ENCODE results near the gene PTPRG.

PTPRG gene

DNA sequence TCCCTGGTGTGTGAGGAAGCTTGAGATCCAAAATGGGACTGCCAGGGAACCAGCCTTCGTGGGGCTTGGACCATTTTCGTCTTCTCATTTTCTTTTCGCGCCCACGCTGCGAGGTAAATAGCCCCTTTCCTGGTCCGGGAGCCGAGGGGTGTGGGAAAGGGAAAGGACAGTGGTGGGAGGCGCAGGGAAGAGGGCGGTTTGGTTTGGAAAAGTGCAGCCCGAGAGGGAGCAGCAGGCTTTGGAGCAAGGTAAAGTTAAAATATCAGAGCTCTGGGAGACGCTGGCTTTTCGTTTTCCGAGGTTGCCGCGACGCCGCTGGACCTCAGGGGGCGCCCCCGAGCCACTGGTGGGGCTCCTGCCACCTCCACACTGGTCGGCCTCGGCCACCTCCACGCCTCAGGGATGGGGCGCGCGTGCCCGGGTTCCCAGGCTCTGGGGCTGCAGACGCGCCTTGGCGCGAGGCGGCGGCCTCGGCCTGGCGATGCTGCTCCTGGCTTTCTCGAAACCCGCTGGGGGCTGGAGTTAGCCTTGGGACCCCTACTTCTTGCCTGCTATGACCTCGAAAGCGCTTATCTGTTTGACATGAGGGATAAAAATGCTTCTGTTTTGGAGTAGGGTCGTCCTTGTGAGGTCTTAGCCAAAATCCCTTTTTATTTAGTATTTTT lies 3.2 kb downstream of the PTPRG start:
- H3K9ac ChIP-seq (ENCODE audit: low read depth, low read length) = peak overlapping the region; percentile 65
- H3K9me3 ChIP-seq (ENCODE audit: control insufficient read depth, insufficient read depth, low read length) = no peaks in the 10 kb centered on the region
- peaks cover 12% of the 10 kb centered on the region for H3K4me1 ChIP-seq (ENCODE audit: control insufficient read depth, insufficient read depth, low read length)
- peaks cover 11% of the 10 kb centered on the region for H3K27me3 ChIP-seq (ENCODE audit: control insufficient read depth, insufficient read depth, low read length)
- H3K36me3 ChIP-seq (ENCODE audit: control insufficient read depth, insufficient read depth, low read length) = no peaks in the 10 kb centered on the region
- peak overlapping the region; percentile 93 for H3K4me3 ChIP-seq (ENCODE audit: low read depth, low read length)

DNA sequence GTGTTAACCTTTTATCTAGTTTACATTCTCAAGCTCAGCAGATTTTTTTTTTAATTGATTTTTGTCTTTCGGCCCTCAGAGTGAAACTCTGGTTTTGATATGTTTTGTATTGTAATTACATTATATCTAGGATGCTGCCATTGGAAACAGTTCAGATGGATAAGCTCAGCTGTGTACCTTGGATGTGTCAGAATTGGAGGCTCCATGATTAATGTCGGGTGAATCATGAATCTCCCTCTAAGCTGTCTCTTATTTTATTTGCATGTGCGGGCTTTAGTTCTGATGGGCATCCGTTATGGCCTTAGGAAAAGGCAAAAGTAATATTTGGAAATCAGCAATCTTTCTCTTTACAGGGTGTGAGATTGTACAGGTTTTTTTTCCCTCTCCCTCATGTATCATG lies 4.2 kb downstream of the PTPRG start:
- Histone ChIP-seq H3K36me3 (ENCODE audit: control insufficient read depth, insufficient read depth, low read length) (no peaks in the 10 kb centered on the region), H3K4me3 (ENCODE audit: low read depth, low read length) (peak overlapping the region; percentile 93), H3K4me1 (ENCODE audit: control insufficient read depth, insufficient read depth, low read length) (peaks cover 12% of the 10 kb centered on the region), H3K27me3 (ENCODE audit: control insufficient read depth, insufficient read depth, low read length) (peaks cover 11% of the 10 kb centered on the region), H3K9ac (ENCODE audit: low read depth, low read length) (no peak overlapping the region), H3K9me3 (ENCODE audit: control insufficient read depth, insufficient read depth, low read length) (no peaks in the 10 kb centered on the region)

DNA sequence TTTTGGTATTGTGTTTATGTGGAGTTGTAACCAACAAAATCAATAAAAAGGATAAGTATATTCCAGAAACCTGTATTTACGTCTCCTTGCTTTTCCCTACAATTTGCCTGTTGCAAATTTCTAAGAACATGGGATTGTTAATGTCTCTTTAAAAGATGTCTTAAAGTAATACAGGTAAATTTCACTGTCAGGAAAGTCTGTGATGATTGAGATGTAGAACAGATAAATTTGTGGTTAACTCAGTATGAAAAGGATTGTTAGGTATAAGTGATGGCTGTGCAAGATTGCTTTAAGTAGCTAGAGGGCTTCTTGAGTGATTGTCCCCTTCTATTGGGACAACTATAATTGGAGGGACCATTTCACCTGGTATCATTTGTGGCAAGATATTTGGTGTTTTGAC lies 6.8 kb downstream of the PTPRG start:
- Histone ChIP-seq H3K4me1 (ENCODE audit: control insufficient read depth, insufficient read depth, low read length) (peaks cover 20% of the 10 kb centered on the region), H3K4me3 (ENCODE audit: low read depth, low read length) (no peak overlapping the region), H3K9me3 (ENCODE audit: control insufficient read depth, insufficient read depth, low read length) (no peaks in the 10 kb centered on the region), H3K9ac (ENCODE audit: low read depth, low read length) (no peak overlapping the region), H3K36me3 (ENCODE audit: control insufficient read depth, insufficient read depth, low read length) (no peaks in the 10 kb centered on the region), H3K27me3 (ENCODE audit: control insufficient read depth, insufficient read depth, low read length) (peaks cover 10% of the 10 kb centered on the region)

DNA sequence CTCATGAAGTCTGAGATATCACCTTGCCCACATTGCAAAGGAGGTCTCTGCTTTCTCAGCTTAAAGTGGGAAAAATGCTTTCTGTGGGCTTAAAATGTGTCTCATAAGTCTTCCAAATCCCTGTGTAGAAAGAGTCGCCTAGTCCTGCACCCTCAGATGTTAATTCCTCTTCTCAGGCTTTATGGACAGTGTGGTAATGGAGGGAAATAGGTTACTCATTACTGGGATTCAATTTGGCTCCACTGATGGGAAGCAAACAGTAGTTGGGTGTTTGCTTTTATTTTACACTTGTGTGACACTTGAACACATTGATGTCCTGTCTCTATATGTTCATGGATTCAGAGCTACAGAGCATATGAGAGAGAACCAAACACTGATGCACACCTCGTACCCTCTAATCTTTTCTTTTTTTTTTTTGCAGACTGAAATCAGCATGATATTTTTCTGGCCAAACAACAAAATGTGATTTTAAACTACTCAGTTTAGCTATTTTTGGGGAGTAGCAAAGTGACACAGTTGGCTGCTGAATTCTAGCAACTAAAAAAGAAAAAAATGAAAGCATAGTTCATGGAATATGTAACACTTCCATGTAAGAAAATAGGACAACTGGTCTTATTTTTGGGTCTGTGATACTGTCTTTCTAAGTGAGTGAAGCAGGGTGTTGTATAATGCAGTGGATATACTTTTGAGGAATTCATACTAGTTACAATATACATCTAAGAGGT lies 8.6 kb downstream of the PTPRG start:
- H3K4me1 ChIP-seq (ENCODE audit: control insufficient read depth, insufficient read depth, low read length) = peaks cover 19% of the 10 kb centered on the region
- H3K4me3 ChIP-seq (ENCODE audit: low read depth, low read length) = no peak overlapping the region
- no peak overlapping the region for H3K9ac ChIP-seq (ENCODE audit: low read depth, low read length)
- H3K27me3 ChIP-seq (ENCODE audit: control insufficient read depth, insufficient read depth, low read length) = no peaks in the 10 kb centered on the region
- no peaks in the 10 kb centered on the region for H3K9me3 ChIP-seq (ENCODE audit: control insufficient read depth, insufficient read depth, low read length)
- H3K36me3 ChIP-seq (ENCODE audit: control insufficient read depth, insufficient read depth, low read length) = no peaks in the 10 kb centered on the region

DNA sequence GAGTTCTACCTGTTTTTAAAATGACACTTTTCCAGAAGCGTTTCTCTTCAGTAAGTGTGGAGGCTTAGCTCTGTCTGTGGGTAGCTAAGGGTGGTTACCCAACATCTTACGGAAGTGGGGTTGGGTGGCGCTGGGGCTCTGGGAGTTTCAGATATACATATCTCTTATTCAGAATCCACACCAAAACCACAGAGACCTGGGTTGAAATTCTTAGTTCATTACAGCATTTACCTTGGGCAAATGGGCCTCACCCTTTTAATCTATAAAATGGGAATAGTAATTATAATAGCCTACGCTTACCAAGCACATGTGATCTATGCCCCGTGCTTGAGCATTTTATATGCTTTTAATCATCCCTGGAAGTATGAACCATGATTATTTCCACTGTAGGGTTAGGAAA lies 9.4 kb downstream of the PTPRG start:
- H3K4me3 ChIP-seq (ENCODE audit: low read depth, low read length) = no peak overlapping the region

DNA sequence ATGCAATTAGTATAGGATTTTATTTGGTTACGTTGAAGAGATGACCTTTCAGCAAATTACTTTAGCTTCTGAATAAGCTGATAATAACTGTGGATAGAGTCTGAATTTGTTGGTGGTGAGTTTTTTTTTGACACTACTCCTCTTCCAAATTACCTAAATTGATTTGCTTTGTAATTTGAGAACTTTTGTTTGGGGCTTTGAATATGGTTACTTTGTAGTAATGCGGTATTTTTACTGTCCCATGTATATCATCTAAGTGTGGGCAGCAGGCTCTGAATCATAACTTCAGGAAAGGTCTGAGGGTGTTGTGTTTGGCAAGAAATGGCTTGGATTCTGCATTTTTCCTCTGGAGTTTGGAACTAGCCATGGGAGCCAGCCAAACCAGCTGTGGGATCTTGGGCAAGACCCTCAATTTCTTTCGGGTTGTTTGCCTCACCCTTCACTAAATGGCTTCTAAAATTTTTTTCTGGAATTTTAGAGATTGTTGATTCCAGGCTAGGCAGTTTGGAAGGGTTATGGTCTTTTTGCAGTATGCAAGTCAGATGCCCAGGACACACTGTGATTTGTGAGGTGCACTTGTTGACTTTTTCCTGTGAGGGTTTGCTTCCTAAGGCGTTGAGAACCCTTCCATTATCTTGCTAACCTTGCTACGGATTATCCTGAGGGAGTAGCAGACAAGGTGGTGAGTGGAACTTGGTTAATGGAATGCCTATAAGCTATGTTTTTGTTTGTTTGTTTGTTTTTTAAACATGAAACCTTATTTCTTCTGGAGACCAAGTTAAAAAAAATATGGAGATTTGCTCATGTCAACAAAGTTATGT lies 10.4 kb downstream of the PTPRG start:
- H3K9me3 ChIP-seq (ENCODE audit: control insufficient read depth, insufficient read depth, low read length) = no peaks in the 10 kb centered on the region
- H3K36me3 ChIP-seq (ENCODE audit: control insufficient read depth, insufficient read depth, low read length) = no peaks in the 10 kb centered on the region
- H3K27me3 ChIP-seq (ENCODE audit: control insufficient read depth, insufficient read depth, low read length) = no peaks in the 10 kb centered on the region
- no peak overlapping the region for H3K9ac ChIP-seq (ENCODE audit: low read depth, low read length)
- peaks cover 18% of the 10 kb centered on the region for H3K4me1 ChIP-seq (ENCODE audit: control insufficient read depth, insufficient read depth, low read length)
- H3K4me3 ChIP-seq (ENCODE audit: low read depth, low read length) = no peak overlapping the region

More for the DNA sequence above, 9.4 kb downstream of the PTPRG start:
- Histone ChIP-seq H3K9me3 (ENCODE audit: control insufficient read depth, insufficient read depth, low read length) (no peaks in the 10 kb centered on the region), H3K4me1 (ENCODE audit: control insufficient read depth, insufficient read depth, low read length) (peaks cover 15% of the 10 kb centered on the region), H3K27me3 (ENCODE audit: control insufficient read depth, insufficient read depth, low read length) (no peaks in the 10 kb centered on the region), H3K36me3 (ENCODE audit: control insufficient read depth, insufficient read depth, low read length) (no peaks in the 10 kb centered on the region), H3K9ac (ENCODE audit: low read depth, low read length) (no peak overlapping the region)

DNA sequence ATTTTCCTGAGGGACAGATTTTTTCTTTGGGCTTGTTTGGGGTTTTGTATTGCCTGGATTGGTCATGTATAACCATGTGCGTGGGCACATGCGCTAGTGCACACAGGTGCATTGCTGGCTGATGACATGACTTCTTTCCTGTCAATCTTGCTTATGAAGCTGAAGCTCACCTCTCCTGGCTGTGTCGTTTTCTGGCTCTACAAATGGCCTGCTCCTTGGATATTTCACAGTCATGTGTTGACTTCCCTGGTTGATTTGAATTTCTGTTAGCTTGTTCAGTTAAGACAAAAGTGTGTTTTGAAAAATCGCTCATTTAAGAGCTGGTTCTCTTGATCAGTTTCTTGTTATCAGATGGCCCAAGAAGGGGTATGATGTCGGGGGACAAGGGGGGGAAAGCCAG lies 11.5 kb downstream of the PTPRG start:
- H3K4me1 ChIP-seq (ENCODE audit: control insufficient read depth, insufficient read depth, low read length) = peaks cover 21% of the 10 kb centered on the region
- no peaks in the 10 kb centered on the region for H3K27me3 ChIP-seq (ENCODE audit: control insufficient read depth, insufficient read depth, low read length)
- H3K4me3 ChIP-seq (ENCODE audit: low read depth, low read length) = no peak overlapping the region
- H3K9ac ChIP-seq (ENCODE audit: low read depth, low read length) = no peak overlapping the region
- H3K36me3 ChIP-seq (ENCODE audit: control insufficient read depth, insufficient read depth, low read length) = no peaks in the 10 kb centered on the region
- H3K9me3 ChIP-seq (ENCODE audit: control insufficient read depth, insufficient read depth, low read length) = no peaks in the 10 kb centered on the region

DNA sequence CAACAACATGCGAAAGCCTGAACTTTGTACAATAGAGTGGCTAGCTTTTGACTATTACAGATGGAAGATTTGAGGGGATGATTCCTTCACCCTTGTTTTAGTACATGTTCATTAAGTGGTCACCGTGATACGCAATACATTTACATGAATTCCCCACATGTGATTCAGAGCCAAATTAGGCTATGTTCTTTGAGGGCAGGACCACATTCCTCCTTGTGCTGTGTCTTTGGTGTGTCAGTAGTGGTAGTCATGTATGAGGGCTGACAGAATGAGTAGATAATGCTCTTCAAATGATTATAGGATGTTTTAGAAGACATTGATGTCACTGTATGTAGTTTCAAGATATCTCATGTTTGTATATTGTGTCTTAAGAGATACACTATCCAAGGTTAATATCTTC lies 12.1 kb downstream of the PTPRG start:
- Histone ChIP-seq H3K27me3 (ENCODE audit: control insufficient read depth, insufficient read depth, low read length) (no peaks in the 10 kb centered on the region), H3K4me1 (ENCODE audit: control insufficient read depth, insufficient read depth, low read length) (peaks cover 22% of the 10 kb centered on the region), H3K9me3 (ENCODE audit: control insufficient read depth, insufficient read depth, low read length) (no peaks in the 10 kb centered on the region), H3K9ac (ENCODE audit: low read depth, low read length) (no peak overlapping the region), H3K36me3 (ENCODE audit: control insufficient read depth, insufficient read depth, low read length) (no peaks in the 10 kb centered on the region), H3K4me3 (ENCODE audit: low read depth, low read length) (no peak overlapping the region)

DNA sequence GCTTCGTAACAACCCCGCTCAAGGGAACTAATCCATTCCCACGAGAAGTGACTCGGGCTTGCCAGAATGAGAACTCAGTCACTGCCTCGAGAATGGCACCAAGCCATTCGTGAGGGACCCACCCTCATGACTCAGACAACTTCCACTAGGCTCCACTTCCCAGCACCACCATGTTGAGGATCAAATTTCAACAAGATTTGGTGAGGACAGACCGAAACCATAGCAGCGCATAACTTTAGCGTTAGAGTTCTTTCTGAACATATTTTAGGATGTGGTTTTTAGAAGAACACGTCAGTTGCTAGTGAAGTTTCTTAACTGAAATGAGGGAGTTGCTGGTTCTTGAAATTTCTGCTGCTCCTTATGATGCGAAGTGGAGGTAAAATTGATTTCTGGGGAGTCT lies 13.5 kb downstream of the PTPRG start:
- no peak overlapping the region for H3K4me3 ChIP-seq (ENCODE audit: low read depth, low read length)
- H3K9me3 ChIP-seq (ENCODE audit: control insufficient read depth, insufficient read depth, low read length) = no peaks in the 10 kb centered on the region
- H3K9ac ChIP-seq (ENCODE audit: low read depth, low read length) = no peak overlapping the region
- H3K4me1 ChIP-seq (ENCODE audit: control insufficient read depth, insufficient read depth, low read length) = peaks cover 26% of the 10 kb centered on the region
- H3K27me3 ChIP-seq (ENCODE audit: control insufficient read depth, insufficient read depth, low read length) = no peaks in the 10 kb centered on the region
- no peaks in the 10 kb centered on the region for H3K36me3 ChIP-seq (ENCODE audit: control insufficient read depth, insufficient read depth, low read length)

DNA sequence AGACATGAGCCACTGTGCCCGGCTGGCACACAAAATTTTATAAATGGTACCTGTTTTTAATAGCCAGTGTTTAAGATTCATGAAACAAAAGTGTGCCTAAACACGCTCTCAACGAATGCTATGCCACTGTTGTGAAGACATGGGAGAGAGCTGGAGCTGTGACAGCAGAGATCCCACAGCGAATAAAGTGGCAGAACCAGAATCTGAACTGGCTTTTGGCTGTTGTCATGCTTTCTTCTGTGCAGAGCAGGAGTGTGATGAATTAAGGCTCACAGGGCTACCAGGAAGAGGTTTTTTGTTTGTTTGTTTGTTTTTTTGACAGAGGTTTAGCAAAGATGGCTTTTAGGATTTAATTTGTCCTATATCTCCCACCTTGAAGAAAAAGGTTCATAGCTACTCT lies 14.5 kb downstream of the PTPRG start:
- Histone ChIP-seq H3K27me3 (ENCODE audit: control insufficient read depth, insufficient read depth, low read length) (no peaks in the 10 kb centered on the region), H3K4me1 (ENCODE audit: control insufficient read depth, insufficient read depth, low read length) (peaks cover 29% of the 10 kb centered on the region)

DNA sequence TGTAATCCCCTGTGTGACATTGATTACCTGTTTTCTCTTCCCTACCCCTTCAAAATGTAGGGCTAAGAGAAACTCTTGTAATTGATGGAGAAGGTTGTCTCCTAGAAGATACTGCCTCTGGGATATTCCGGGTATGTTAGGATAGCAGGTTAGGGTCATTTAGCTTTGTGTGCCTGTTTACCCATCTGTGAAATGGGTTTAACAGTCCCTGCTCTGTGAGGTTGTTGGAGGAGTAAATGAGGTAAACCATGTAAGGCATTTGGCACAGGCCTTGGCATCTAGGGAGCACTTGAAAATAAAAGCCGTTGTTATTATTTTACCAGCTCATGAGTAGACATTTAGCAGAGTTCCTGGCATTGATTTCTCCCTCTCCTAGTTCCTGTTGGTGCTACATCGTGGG lies 16.4 kb downstream of the PTPRG start:
- no peaks in the 10 kb centered on the region for H3K27me3 ChIP-seq (ENCODE audit: control insufficient read depth, insufficient read depth, low read length)
- no peak overlapping the region for H3K4me3 ChIP-seq (ENCODE audit: low read depth, low read length)
- no peaks in the 10 kb centered on the region for H3K9me3 ChIP-seq (ENCODE audit: control insufficient read depth, insufficient read depth, low read length)
- H3K4me1 ChIP-seq (ENCODE audit: control insufficient read depth, insufficient read depth, low read length) = peaks cover 26% of the 10 kb centered on the region
- no peak overlapping the region for H3K9ac ChIP-seq (ENCODE audit: low read depth, low read length)
- H3K36me3 ChIP-seq (ENCODE audit: control insufficient read depth, insufficient read depth, low read length) = no peaks in the 10 kb centered on the region

More for the DNA sequence above, 14.5 kb downstream of the PTPRG start:
- no peaks in the 10 kb centered on the region for H3K9me3 ChIP-seq (ENCODE audit: control insufficient read depth, insufficient read depth, low read length)
- no peaks in the 10 kb centered on the region for H3K36me3 ChIP-seq (ENCODE audit: control insufficient read depth, insufficient read depth, low read length)
- H3K9ac ChIP-seq (ENCODE audit: low read depth, low read length) = no peak overlapping the region
- H3K4me3 ChIP-seq (ENCODE audit: low read depth, low read length) = no peak overlapping the region
